DMS53 treated with DMSO at 0.1 percent for 48 hours (cell line): Measurements from ENCODE around the gene CD81.

Experiments
- DNase-seq: peaks from one replicate; lab custom pipeline; 2025; ENCODE audit not compliant: unreplicated experiment; lab: John Stamatoyannopoulos, UW

CD81 gene

DNA sequence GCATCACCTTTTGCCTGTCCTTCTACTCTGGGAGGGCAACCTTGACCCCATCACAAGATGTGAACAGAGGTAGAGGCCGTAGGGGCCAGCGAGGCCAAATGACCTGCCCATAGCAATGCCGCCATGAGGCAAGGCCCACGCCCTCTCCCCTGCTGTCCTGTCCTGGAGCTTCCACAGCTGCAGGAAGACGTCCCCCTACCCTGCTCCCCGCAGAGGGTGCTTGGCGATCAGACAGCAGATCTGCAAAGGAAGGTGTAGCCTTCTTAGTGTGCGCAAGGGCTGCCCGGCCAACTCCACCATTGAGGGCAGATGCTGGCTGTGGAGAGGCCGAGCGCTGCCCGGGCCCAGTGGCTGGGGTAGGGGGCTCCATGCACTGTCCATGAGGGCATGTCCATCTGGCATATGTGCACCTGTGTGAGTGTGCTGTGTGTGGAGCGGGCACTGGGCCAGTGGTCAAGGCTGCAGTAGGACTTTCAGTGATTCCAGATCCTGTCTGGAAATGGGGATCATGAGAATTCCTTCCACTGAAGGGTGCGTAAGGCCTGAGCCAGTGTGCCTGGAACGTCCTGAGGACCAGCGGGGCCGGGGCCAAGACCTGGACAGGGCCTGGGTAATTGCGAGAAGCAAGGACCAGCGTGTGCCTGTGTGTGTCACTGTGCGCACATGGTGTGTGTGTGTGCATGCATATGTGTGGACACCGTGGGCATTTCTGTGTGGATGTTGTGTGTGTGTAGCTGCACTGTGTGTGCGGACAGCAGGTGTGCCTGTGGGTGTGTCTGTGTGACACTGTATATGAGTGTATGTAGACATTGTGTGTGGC is 56.2 kb downstream of the CD81 start:
- no peak for DNase-seq

DNA sequence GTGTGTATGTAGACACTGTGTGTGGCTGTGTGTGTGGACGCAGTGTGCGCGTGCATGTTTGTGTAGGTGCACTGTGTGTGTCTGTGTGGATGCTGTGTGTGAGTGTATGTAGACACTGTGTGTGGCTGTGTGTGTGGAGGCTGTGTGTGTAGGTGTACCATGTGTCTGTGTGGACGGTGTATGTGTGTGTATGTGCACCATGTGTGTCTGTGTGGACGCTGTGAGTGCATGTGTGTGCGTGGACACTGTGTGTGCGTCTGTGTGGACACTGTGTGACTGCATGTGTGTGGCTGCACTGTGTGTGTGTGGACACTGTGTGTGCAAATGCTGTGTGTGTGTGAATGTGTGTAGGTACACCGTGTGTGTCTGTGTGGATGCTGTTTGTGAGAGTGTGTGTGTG is 56.9 kb downstream of the CD81 start:
- no peak for DNase-seq

DNA sequence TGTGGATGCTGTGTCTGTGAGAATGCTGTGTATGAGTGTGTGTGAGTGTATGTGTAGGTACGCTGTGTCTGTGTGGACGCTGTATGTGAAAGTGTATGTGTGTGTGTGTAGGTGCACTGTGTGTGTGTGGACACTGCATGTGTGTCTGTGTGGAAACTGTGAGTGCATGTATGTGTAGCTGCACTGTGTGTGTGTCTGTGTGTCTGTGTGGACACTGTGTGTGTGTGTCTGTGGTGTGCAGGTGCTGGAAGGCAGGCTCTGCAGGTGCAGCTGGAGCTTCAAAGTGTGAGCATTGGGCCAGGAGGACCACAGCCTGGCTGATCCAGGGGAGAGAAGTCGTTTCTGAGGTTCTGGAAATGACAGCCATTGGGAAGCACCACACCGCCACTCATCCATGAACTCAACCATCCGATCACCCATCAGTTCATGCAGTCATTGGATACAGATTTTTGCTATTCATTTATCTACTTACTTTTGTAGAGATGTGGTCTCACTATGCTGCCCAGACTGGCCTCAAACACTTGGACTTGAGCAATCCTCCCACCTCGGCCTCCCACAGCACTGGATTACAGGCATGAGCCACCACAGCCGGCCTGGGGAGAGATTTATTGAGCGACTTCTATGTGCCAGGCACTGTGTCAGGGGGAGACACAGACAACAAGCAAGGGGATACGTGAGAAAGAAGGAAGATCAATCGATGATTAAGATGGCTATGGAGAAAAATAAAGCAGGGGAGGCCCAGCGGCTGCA is 57.6 kb downstream of the CD81 start:
- DNase-seq = no peak

- DNase-seq = no peak
Measured at GRCh38 chr11:2435288-2436012, 58.3 kb downstream of the CD81 start.

- DNase-seq = no peak
Measured at GRCh38 chr11:2436013-2436520, 59.0 kb downstream of the CD81 start.

GRCh38 chr11:2436521-2437031 is 59.5 kb downstream of the CD81 start:
- DNase-seq = no peak

GRCh38 chr11:2437516-2437915 is 60.4 kb downstream of the CD81 start:
- no peak for DNase-seq

- DNase-seq = no peak
Measured at GRCh38 chr11:2439820-2440219, 62.7 kb downstream of the CD81 start.

DNA sequence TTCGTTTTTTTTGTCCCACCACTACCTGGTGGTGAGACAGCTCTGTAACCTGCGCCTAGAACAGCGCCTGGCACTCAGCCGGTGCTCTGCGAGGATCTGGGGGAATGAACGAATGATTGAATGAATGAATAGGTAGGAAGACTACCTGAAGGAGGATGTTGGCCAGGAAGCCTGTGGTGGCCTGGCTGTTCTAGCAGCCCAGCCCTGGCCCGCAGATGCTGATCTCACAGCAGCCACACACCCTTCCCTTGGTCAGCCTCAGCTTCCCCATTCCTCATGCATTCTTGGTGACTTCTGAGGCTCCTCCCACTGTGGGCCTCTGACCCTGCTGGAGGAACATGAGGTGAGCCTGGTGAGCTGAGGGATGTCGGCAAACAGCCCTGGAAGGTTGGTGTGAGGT is 63.5 kb downstream of the CD81 start:
- DNase-seq = no peak

GRCh38 chr11:2441171-2441570 is 64.1 kb downstream of the CD81 start:
- DNase-seq = no peak

- no peak for DNase-seq
Measured at GRCh38 chr11:2442589-2442988, 65.5 kb downstream of the CD81 start.

- no peak for DNase-seq
Measured at GRCh38 chr11:2443406-2443805, 66.3 kb downstream of the CD81 start.

DNA sequence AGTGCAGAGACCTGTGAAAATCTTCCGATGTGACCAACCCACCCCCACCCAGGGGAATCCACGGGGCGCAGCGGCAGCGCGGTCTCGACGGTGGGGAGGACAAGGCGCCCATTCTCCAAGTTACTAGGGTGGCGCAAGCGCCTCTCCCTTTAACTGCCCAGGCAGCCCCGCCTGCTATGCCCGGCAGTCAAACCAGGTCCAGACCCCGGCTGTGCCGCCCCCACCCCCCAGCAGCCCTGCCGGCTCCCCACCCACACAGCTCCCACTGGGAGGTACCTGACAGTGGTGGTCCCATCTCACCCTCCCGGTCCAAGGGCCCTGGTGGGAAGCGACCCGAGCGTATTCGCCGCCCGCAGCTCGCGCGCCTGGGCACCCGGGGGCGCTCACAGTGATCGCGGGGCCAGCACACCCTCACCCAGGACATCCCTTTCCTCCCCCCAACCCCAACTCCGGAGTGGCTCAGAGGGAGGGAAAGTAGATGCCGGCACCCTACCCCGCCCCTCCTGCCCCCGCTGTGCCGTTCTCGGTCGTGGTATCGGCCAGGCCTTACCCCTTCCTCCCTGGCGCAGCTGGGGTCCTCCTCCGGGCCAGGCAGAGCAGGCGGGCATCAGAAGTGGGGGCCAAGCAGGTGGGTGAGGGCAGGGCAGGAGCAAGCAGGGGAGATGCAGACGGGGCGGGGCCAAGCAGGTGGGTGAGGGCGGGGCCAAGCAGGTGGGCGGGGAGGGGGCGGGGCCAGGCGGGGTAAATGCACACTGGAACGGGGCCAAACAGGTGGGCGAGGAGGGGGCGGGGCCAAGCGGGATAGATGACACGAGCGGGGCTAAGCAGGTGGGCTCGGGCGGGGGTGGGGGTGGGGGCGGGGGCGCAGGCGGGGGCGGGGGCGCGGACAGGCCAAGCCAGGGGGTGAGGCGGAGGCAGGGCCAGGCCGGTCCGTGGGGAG is 67.0 kb downstream of the CD81 start, which contains the start of gene TRPM5:
TRPM5 (minus strand) TSS at position 634 of the 940 bp plus-strand sequence. CDS start 21,478 bp downstream, outside the sequence.
- no peak for DNase-seq

DNA sequence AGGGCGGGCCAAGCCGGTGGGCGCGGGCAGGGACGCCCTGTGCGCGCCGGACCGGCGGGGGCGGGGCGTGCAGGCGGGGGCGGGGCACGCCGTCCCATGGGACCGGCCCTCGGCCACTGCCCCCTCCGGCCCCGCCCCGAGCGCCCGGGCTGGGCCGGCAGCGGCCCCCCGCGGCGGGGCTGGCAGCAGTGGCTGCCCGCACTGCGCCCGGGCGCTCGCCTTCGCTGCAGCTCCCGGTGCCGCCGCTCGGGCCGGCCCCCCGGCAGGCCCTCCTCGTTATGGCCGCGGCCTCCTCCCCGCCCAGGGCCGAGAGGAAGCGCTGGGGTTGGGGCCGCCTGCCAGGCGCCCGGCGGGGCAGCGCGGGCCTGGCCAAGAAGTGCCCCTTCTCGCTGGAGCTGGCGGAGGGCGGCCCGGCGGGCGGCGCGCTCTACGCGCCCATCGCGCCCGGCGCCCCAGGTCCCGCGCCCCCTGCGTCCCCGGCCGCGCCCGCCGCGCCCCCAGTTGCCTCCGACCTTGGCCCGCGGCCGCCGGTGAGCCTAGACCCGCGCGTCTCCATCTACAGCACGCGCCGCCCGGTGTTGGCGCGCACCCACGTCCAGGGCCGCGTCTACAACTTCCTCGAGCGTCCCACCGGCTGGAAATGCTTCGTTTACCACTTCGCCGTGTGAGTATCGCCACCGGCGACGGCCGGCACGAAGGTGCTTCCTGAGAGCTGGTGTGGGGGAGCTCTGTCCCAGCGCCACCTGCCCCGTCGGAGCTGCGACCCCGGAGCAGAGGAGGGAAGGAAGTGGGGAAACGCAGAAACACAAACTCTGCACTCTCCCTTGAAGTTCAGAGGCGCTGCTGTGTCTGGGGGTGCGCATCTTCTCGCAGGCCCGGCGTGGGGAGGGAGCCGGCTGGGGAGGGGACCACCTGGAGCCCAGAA is 68.0 kb downstream of the CD81 start, which contains the start of gene KCNQ1:
KCNQ1 (plus strand) TSS at position 188 of the 925 bp plus-strand sequence; CDS start at position 279, 91 bp downstream.
- no peak for DNase-seq

DNA sequence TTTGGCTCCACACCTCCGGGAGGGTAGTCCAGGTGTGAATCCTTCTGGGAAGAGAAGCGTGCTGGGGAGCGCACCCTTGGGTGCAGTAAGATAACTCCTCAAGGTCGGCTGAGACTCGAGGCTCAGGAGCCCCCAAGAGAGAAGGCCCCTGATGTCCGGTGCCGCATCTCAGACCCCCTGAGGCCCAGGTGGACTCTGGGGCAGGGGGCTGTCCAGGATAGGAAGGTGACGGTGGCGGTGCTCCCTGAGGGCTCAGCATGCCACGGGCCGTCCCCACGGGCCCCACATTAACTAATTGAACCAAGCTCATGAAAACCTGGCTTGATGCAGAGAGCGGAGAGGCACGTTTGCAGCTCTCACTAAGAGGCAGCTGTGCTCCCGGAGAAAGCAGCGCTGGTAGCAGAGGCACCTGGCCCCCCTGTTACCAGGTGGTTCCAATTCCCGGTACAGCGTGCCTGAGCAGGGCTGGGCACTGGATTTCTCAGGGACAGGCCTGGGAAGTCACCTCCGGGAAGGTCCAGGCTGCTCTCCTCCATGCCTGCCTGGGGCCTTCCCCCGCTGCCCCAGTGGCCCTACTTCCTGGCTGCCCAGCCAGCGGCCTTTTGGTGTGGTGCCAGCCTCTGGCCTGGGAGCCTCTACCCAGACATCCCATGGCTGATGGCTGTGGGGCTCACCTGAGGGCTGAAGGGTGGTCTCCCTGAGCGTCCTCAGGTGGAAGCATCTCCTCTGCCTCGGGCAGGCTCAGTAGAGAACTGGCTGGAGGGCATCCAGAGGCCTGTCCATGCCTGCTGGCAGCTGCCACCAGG is 68.8 kb downstream of the CD81 start:
- DNase-seq = no peak

DNA sequence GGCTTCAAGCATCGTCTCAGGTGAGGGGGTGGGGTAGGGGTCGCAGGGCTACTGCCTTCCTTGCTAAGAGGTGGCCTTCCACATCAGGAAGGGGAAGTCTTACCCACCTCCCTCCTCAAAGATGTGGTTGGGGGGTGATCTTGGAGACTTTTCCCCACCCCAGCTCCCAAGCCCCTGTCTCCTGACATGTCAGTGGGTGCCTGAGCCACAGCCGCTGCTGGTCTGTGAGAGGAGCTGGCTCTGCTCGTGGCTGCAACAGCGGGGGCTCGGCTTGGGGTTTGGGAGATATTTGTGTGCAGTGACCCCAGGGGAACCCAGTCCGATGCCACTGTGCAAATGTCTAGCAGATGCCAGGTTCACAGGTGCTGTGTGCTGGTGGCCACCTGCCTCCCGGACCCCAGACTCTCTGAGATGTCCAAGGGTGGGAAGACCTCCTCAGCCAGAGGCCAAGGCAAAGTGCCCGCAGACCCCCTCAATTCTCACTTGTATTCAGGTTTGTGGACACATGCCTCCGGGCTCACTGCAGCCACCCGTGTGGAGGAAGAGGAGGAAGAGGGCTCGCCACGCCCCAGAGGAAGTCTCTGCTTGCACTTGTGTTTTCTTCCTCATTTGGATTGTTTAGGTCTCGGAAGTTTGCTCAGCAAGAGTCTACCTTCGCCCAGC is 69.6 kb downstream of the CD81 start:
- DNase-seq = no peak
